ENCODE data around the gene LLPH. TPM values are rescaled to one million over a fixed set of nuclear protein-coding genes. Genes with fewer than 3 reads are reported as not detected.
A peak's percentile ranks its signal among the peaks of the same experiment; 100 is the strongest.

Gene LLPH
- total and polyA plus RNA-seq, 2 donors from 2014 or later = 21.9 to 28.7 TPM

DNA sequence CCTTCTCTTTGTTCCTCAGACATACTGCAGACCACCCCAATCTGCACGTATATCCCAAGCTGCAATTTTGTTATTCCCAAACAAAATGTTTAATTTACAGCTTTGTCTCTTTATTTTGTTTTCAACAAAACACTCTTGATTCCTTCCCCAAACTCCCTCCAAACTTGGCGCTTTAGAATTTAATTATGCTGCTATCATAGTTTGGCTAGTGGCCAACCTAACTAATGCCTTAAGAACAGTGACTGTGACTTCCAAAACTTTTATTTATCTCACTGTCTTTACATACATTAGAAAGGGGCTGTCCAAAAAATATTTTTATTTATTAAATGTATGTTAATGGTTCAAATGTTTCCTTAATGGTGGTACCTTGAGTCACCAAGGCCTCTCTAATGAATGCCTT lies 32.2 kb upstream of the LLPH start:
- H3K27me3 ChIP-seq (ENCODE audit: control insufficient read depth, insufficient read depth, low read length) = no peaks in the 10 kb centered on the region
- H3K9ac ChIP-seq (ENCODE audit: low read length in 3 of 3) = no peak overlapping the region
- peaks cover 0 to 6% (median 0%) of the 10 kb centered on the region in 3 donors for H3K9me3 ChIP-seq (ENCODE audit: control insufficient read depth in 2 of 3, insufficient read depth in 1 of 3, low read length in 3 of 3)
- intact Hi-C loops (cut with DNase I) = no loop called here
- H3K4me1 ChIP-seq (ENCODE audit: control insufficient read depth in 2 of 3, insufficient read depth in 2 of 3, low read depth in 1 of 3, low read length in 3 of 3) = peaks cover 0 to under 1% (median 0%) of the 10 kb centered on the region in 3 donors
- FAIRE-seq (no peak), DNase-seq (peak in 1 of 5 donors; percentile 40)
- peaks cover 0 to 8% (median 2%) of the 10 kb centered on the region in 3 donors for H3K36me3 ChIP-seq (ENCODE audit: control insufficient read depth in 2 of 3, insufficient read depth in 3 of 3, low read length in 3 of 3)
- no peak overlapping the region for H3K27ac ChIP-seq (ENCODE audit: low read depth in 2 of 2, low read length in 2 of 2)
- H3K4me3 ChIP-seq (ENCODE audit: low read length in 3 of 3) = no peak overlapping the region
- TF ChIP-seq, protein P1, sequence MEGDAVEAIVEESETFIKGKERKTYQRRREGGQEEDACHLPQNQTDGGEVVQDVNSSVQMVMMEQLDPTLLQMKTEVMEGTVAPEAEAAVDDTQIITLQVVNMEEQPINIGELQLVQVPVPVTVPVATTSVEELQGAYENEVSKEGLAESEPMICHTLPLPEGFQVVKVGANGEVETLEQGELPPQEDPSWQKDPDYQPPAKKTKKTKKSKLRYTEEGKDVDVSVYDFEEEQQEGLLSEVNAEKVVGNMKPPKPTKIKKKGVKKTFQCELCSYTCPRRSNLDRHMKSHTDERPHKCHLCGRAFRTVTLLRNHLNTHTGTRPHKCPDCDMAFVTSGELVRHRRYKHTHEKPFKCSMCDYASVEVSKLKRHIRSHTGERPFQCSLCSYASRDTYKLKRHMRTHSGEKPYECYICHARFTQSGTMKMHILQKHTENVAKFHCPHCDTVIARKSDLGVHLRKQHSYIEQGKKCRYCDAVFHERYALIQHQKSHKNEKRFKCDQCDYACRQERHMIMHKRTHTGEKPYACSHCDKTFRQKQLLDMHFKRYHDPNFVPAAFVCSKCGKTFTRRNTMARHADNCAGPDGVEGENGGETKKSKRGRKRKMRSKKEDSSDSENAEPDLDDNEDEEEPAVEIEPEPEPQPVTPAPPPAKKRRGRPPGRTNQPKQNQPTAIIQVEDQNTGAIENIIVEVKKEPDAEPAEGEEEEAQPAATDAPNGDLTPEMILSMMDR (IDR thresholded peaks at IDR 0.05; ENCODE audit: borderline replicate concordance, extremely low read depth, insufficient read depth) = no peak

DNA sequence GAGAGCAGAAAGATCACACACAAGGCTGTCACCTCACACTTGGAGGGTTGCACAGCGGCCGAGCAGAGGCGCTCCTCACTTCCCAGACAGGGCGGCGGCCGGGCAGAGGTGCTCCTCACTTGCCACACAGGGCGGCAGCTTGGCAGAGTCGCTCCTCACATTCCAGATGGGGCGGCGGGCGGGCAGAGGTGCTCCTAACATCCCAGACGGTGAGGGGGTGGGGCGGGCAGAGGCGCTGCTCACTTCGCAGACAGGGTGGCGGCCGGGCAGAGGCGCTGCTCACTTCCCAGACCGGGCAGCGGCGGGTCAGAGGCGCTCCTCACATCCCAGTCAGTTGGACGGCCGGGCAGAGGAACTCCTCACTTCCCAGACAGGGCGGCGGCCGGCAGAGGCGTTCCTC lies 30.2 kb upstream of the LLPH start:
- TF ChIP-seq, protein P1 (IDR thresholded peaks at IDR 0.05; ENCODE audit: borderline replicate concordance, extremely low read depth, insufficient read depth) = no peak
- Histone ChIP-seq H3K36me3 (ENCODE audit: control insufficient read depth in 2 of 3, insufficient read depth in 3 of 3, low read length in 3 of 3) (peaks cover 0 to 8% (median 2%) of the 10 kb centered on the region in 3 donors), H3K4me1 (ENCODE audit: control insufficient read depth in 2 of 3, insufficient read depth in 2 of 3, low read depth in 1 of 3, low read length in 3 of 3) (no peaks in the 10 kb centered on the region), H3K9me3 (ENCODE audit: control insufficient read depth in 2 of 3, insufficient read depth in 1 of 3, low read length in 3 of 3) (peaks cover 0 to 6% (median 0%) of the 10 kb centered on the region in 3 donors), H3K4me3 (ENCODE audit: low read length in 3 of 3) (no peak overlapping the region), H3K9ac (ENCODE audit: low read length in 3 of 3) (no peak overlapping the region), H3K27me3 (ENCODE audit: control insufficient read depth, insufficient read depth, low read length) (no peaks in the 10 kb centered on the region), H3K27ac (ENCODE audit: low read depth in 2 of 2, low read length in 2 of 2) (no peak overlapping the region)
- DNase-seq (peak in 1 of 5 donors; percentile 71), FAIRE-seq (no peak)
- intact Hi-C loops (cut with DNase I) = no loop called here

DNA sequence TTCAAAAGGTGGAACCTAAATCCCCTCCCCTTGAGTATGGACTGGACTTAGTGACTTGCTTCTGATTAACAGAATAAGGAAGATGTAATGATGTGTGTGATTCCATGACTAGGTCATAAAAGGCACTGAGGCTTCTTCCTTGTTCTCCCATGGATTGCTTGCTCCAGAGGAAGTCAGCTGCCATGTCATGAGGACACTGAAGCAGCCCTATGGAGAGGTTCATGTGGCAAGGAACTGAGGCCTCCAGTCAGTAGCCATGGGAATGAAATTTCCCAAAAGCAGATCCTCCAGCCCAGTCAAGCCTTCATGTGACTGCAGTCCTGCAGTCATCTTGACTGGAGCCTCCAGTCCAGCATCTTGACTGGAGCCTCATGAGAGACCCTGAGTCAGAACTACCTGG lies 28.6 kb upstream of the LLPH start:
- FAIRE-seq (no peak), DNase-seq (no peak)
- intact Hi-C loops (cut with DNase I) = no loop called here
- H3K9ac ChIP-seq (ENCODE audit: low read length in 3 of 3) = no peak overlapping the region
- H3K4me3 ChIP-seq (ENCODE audit: low read length in 3 of 3) = no peak overlapping the region
- TF ChIP-seq, protein P1 (IDR thresholded peaks at IDR 0.05; ENCODE audit: borderline replicate concordance, extremely low read depth, insufficient read depth) = no peak
- no peaks in the 10 kb centered on the region for H3K4me1 ChIP-seq (ENCODE audit: control insufficient read depth in 2 of 3, insufficient read depth in 2 of 3, low read depth in 1 of 3, low read length in 3 of 3)
- H3K27me3 ChIP-seq (ENCODE audit: control insufficient read depth, insufficient read depth, low read length) = no peaks in the 10 kb centered on the region
- no peak overlapping the region for H3K27ac ChIP-seq (ENCODE audit: low read depth in 2 of 2, low read length in 2 of 2)
- H3K36me3 ChIP-seq (ENCODE audit: control insufficient read depth in 2 of 3, insufficient read depth in 3 of 3, low read length in 3 of 3) = peaks cover 0 to 8% (median 2%) of the 10 kb centered on the region in 3 donors
- H3K9me3 ChIP-seq (ENCODE audit: control insufficient read depth in 2 of 3, insufficient read depth in 1 of 3, low read length in 3 of 3) = no peaks in the 10 kb centered on the region

DNA sequence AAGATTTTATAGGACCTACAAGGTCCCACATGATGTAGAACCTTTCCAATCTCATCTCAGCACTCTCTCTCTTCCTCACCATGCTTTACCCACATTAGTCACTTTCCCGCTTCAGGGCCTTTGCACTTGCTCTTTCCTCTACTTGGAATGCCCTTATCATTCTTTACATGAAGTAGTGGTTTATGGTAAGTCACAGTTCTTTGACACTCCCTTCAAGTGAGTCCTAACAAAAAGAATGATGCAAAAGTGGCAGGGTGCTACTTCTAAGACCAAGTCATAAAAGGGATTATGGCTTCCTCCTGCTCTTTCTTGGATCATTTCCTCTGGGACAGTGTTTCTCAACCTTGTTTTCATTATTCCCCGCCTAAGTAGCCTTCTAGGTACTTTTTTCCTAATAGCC lies 26.1 kb upstream of the LLPH start:
- DNase-seq = no peak
- no peaks in the 10 kb centered on the region for H3K4me1 ChIP-seq (ENCODE audit: control insufficient read depth in 2 of 3, insufficient read depth in 2 of 3, low read depth in 1 of 3, low read length in 3 of 3)
- TF ChIP-seq, protein P1 (IDR thresholded peaks at IDR 0.05; ENCODE audit: borderline replicate concordance, extremely low read depth, insufficient read depth) = no peak
- no peak overlapping the region for H3K4me3 ChIP-seq (ENCODE audit: low read length in 3 of 3)
- no peak overlapping the region for H3K27ac ChIP-seq (ENCODE audit: low read depth in 2 of 2, low read length in 2 of 2)
- no peaks in the 10 kb centered on the region for H3K27me3 ChIP-seq (ENCODE audit: control insufficient read depth, insufficient read depth, low read length)
- H3K9me3 ChIP-seq (ENCODE audit: control insufficient read depth in 2 of 3, insufficient read depth in 1 of 3, low read length in 3 of 3) = no peaks in the 10 kb centered on the region
- no peak for FAIRE-seq
- peaks cover 0 to 8% (median 2%) of the 10 kb centered on the region in 3 donors for H3K36me3 ChIP-seq (ENCODE audit: control insufficient read depth in 2 of 3, insufficient read depth in 3 of 3, low read length in 3 of 3)
- H3K9ac ChIP-seq (ENCODE audit: low read length in 3 of 3) = no peak overlapping the region
- intact Hi-C loops (cut with DNase I) = no loop called here

Data from kidney (tissue), 14 donors.